Activated CD4-positive, alpha-beta T cell treated with anti-CD3 and anti-CD28 coated beads for 36 hours (primary cell): ENCODE results near the gene EPG5. TPM values are rescaled to one million over a fixed set of nuclear protein-coding genes. Genes with fewer than 3 reads are reported as not detected.

Source experiments
- ATAC-seq: fragments of 200-7000 bp; cut with Tn5 transposase; one replicate; pipeline ENCODE4 v1.10.0; 2021; ENCODE audit warnings: mild to moderate bottlenecking, moderate library complexity
- CTCF ChIA-PET: fragments of 350-600 bp; sonication (Branson Sonifier 250); formaldehyde crosslinking; loops from one replicate; lab custom pipeline; 2021; ENCODE audit warnings: antibody characterized with exemption; lab: Charles Lee
- POLR2A ChIA-PET: fragments of 350-600 bp; sonication (Branson Sonifier 250); formaldehyde crosslinking; loops from one replicate; lab custom pipeline; 2021; ENCODE audit warnings: antibody characterized with exemption, inconsistent platforms; lab: Charles Lee
- DNase-seq: peaks from one replicate; pipeline ENCODE4 v3.0.0-alpha.2; 2020
- H3K27ac Mint-ChIP-seq: one replicate; pipeline ENCODE4 v1.8.0; 2021; ENCODE audit warnings: mixed read lengths
- H3K27me3 Mint-ChIP-seq: one replicate; pipeline ENCODE4 v1.8.0; 2021; ENCODE audit warnings: mixed read lengths
- H3K36me3 Mint-ChIP-seq: one replicate; pipeline ENCODE4 v1.8.0; 2021; ENCODE audit warnings: low read depth, mixed read lengths
- H3K4me1 Mint-ChIP-seq: one replicate; pipeline ENCODE4 v1.8.0; 2021; ENCODE audit warnings: mixed read lengths
- H3K4me3 Mint-ChIP-seq: one replicate; pipeline ENCODE4 v1.8.0; 2021; ENCODE audit warnings: mild to moderate bottlenecking, moderate library complexity, mixed read lengths
- H3K9me3 Mint-ChIP-seq: one replicate; pipeline ENCODE4 v1.8.0; 2021; ENCODE audit warnings: low read depth, mixed read lengths
- intact Hi-C, 2 experiments: fragments of 100-400 bp; cut with DNase I in 1 of 2; cut with micrococcal nuclease in 1 of 2; formaldehyde crosslinking; loops; one replicate each; pipeline versions ENCODE4 v1.14.2 to v1.15.1; 2022 to 2024; cut with DNase I, micrococcal nuclease
- total RNA-seq, 2 experiments: library from RNA; stranded (reverse); gene quantifications; one replicate each; pipeline ENCODE4 v1.2.3, GENCODE V29; 2021

EPG5 gene
- total RNA-seq, 2 experiments from 2014 or later = 13.6 to 14.5 TPM

DNA sequence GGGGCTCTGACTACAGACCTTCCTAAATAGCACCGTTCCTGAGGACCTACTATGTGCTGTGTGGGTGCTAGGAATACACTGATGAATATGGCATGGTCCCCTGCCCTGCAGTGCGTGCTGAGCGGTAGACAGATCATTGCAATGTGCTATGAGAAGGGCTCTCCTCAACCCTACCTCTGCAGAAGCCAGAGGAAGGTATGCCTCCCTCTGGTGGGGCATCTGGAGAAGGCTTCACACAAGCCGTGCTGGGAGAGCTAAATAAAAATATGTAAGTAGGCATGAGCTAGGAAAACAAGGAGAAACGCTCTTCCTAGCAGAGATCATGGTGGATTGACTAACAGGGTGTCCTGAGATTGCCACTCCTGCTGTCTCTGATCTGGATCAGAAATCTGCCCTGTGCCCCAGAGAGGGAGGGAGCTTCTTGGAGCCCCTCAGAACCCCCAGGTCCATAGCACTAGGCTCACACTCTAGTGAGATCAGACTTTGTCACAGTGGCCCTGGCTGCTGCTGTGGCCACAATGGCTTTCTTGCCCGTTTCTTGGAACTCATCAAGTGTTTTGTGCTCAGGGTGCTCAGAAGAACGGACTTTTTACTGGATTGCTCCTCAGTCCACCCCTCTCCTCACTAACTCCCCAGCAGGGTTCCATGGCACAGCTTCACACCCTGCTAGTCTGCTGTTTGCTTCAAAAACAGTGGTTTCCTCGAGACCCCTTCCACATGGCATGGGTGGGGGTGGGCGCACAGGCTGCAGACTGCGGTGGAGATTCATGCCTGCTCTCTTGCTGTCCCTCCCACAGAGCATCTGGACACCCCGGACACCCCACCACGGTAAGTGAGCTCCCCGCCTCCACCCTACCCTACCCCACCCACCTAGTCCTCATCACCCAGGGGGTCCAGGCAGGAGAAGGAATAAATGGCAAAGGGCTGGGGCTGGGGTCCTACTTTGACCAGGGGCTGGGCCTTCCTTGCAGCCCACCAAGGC, 127.4 kb downstream of the EPG5 start:
- no peak overlapping the region for H3K4me3 Mint-ChIP-seq
- ATAC-seq = peak; percentile 73
- CTCF ChIA-PET = interaction anchor here (0.7 to 2.5 kb wide), 12 partner anchors 8 to 176 kb away, joined by 3 to 13 read pairs (median 4); no protein-coding TSS in a partner anchor
- H3K27me3 Mint-ChIP-seq = peaks cover 38% of the 10 kb centered on the region
- no peaks in the 10 kb centered on the region for H3K9me3 Mint-ChIP-seq
- no peak overlapping the region for H3K27ac Mint-ChIP-seq
- POLR2A ChIA-PET = no interaction called here
- DNase-seq = peak; percentile 63
- H3K36me3 Mint-ChIP-seq = no peaks in the 10 kb centered on the region
- H3K4me1 Mint-ChIP-seq = peaks cover 10% of the 10 kb centered on the region
- intact Hi-C loops = loop anchor here (1.0 to 5.0 kb wide), 4 partner anchors 62 to 174 kb away; no protein-coding TSS in a partner anchor

DNA sequence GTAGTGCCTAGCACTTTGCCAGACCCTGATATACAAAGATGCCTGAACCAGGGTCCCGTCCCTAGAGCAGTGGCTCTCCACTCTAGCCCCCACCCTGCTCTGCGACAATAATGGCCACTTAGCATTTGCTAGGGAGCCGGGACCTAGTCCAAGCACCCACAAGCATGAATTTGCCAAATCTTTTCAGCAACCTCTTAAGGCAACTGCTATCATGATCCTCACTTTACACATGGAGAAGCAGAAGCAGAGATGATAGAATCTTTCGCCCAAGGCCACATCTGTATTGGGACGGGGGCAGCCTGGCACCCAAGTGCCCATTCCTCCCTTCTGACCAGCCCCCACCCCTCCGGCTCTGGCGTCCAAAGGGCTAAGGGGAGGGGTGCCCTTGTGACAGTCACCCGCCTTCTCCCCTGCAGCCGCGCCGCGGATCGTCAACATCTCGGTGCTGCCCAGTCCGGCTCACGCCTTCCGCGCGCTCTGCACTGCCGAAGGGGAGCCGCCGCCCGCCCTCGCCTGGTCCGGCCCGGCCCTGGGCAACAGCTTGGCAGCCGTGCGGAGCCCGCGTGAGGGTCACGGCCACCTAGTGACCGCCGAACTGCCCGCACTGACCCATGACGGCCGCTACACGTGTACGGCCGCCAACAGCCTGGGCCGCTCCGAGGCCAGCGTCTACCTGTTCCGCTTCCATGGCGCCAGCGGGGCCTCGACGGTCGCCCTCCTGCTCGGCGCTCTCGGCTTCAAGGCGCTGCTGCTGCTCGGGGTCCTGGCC, 128.6 kb downstream of the EPG5 start:
- ATAC-seq (no peak), DNase-seq (peak; percentile 29)
- Mint-ChIP-seq H3K27me3 (peaks cover 38% of the 10 kb centered on the region), H3K4me1 (peaks cover 10% of the 10 kb centered on the region), H3K27ac (no peak overlapping the region), H3K4me3 (peak overlapping the region; percentile 28), H3K36me3 (no peaks in the 10 kb centered on the region), H3K9me3 (no peaks in the 10 kb centered on the region)
- CTCF ChIA-PET = interaction anchor here (1.4 to 2.5 kb wide), 2 partner anchors 173 to 175 kb away, joined by 7 to 13 read pairs; no protein-coding TSS in a partner anchor
- intact Hi-C loops = loop anchor here (1.0 to 5.0 kb wide), 4 partner anchors 61 to 173 kb away; no protein-coding TSS in a partner anchor
- POLR2A ChIA-PET = no interaction called here

DNA sequence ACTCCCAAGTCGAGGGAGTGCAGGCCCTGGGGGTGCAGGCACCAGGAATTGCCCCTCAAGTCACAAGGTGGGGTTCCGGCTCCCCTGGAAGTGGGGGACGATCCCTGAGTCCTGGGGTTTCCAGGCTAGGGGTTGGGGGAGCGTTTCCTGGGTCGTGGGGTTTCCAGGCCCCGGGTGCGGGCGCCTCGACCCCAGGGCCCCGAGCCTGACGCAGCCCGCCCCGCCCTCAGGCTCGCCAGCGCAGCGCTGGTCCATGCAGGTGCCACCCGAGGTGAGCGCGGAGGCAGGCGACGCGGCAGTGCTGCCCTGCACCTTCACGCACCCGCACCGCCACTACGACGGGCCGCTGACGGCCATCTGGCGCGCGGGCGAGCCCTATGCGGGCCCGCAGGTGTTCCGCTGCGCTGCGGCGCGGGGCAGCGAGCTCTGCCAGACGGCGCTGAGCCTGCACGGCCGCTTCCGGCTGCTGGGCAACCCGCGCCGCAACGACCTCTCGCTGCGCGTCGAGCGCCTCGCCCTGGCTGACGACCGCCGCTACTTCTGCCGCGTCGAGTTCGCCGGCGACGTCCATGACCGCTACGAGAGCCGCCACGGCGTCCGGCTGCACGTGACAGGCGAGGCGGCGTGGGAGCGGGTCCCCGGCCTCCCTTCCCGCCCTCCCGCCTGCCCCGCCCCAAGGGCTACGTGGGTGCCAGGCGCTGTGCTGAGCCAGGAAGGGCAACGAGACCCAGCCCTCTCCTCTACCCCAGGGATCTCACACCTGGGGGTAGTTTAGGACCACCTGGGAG, 129.7 kb downstream of the EPG5 start:
- intact Hi-C loops = loop anchor here in 1 of 2 experiments (2.0 to 5.0 kb wide), 3 partner anchors 60 to 147 kb away; no protein-coding TSS in a partner anchor
- Mint-ChIP-seq H3K9me3 (no peaks in the 10 kb centered on the region), H3K27me3 (peaks cover 38% of the 10 kb centered on the region), H3K27ac (no peak overlapping the region), H3K4me3 (peak overlapping the region; percentile 28), H3K4me1 (peaks cover 10% of the 10 kb centered on the region), H3K36me3 (no peaks in the 10 kb centered on the region)
- ChIA-PET POLR2A (no interaction called here), CTCF (interaction anchor here (0.6 to 1.2 kb wide), 4 partner anchors 63 to 175 kb away, joined by 3 to 7 read pairs (median 3); no protein-coding TSS in a partner anchor)
- peak; percentile 78 for ATAC-seq
- DNase-seq = peak; percentile 77

DNA sequence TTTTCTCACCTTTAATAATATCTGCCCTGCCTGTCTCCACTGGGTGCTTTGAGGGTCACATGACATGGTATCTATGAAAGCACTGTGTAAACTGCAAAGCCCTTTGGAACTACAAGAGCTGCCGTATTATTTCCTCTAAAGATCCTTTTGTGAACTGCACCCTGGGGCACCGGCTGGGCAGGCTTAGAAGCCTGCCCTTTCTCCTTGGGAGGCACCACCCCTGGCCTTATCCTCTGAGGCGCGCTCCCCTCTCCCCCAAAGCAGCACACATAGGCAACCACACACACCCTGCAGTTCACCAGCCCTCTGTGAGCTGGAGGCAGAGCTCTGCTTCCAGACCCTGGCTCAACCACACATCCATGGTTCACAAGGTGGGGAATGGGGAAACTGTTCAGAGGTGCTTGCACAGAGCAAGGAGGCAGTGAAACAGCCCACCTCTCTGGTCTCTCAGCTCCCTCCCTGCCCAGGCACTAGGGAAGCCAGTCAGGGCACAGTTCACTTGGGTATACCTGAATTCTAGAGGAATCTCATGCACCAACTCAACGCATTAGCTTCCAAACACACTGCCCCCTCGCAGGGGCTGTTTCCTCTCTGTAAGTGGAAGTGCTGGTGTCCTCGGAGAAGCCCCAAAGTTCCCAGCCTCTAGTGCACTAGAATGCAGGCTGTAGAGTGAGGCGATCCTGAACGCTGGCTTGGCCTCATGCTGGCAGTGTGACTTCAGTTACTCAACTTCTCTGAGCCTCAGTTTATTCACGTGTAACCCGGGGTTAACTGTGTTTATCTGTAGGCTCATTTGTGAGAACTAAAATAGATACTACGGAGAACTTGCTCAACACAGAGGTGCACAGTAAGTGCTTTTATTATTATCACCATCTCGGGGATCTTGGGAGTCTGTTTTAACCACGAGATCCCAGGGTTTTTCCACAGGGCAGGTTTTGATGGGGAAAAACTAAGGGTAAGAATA, 130.6 kb downstream of the EPG5 start:
- Mint-ChIP-seq H3K36me3 (no peaks in the 10 kb centered on the region), H3K27me3 (peaks cover 40% of the 10 kb centered on the region), H3K27ac (no peak overlapping the region), H3K4me1 (peaks cover 10% of the 10 kb centered on the region), H3K4me3 (no peak overlapping the region), H3K9me3 (no peaks in the 10 kb centered on the region)
- ChIA-PET POLR2A (no interaction called here), CTCF (interaction anchor here (0.7 to 1.2 kb wide), 4 partner anchors 100 to 174 kb away, joined by 3 to 5 read pairs (median 4); no protein-coding TSS in a partner anchor)
- DNase-seq = no peak
- intact Hi-C loops = loop anchor here in 1 of 2 experiments (5.0 kb wide), 1 partner anchor 59 kb away; no protein-coding TSS in a partner anchor
- ATAC-seq = no peak

DNA sequence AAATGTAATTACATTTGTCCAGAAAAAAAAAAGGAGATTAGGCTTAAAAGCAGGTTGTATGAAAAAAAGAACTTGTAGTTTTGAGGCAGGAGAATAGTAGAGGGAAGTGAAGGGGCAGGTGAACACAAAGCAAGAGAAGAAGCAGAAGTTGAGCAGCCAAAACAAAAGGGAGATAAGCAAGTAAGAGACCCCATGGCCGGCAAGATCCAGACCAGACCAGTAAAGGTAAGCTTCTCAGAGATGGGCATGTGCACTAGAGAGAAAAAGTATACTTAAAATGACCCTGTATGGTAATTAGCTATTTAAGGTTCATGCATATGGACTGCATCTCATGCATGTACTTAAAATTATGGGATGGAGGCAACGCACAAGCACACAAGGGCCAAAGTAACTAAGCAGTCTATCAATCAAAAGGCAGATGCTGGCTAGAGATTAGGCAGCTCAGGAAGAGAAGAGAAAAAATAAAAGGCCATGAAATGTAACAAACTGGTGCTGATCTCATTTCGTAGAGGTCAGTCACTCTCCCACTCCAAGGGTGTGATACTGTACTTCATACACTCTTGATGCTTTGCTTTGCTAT, 132.0 kb downstream of the EPG5 start:
- no peaks in the 10 kb centered on the region for H3K36me3 Mint-ChIP-seq
- H3K27me3 Mint-ChIP-seq = peaks cover 34% of the 10 kb centered on the region
- ChIA-PET CTCF (interaction anchor here (0.6 to 1.2 kb wide), 3 partner anchors 48 to 114 kb away, joined by 3 to 7 read pairs (median 4); no protein-coding TSS in a partner anchor), POLR2A (no interaction called here)
- DNase-seq (no peak), ATAC-seq (no peak)
- no peak overlapping the region for H3K4me3 Mint-ChIP-seq
- intact Hi-C loops = loop anchor here in 1 of 2 experiments (5.0 kb wide), 1 partner anchor 58 kb away; no protein-coding TSS in a partner anchor
- peaks cover 10% of the 10 kb centered on the region for H3K4me1 Mint-ChIP-seq
- H3K9me3 Mint-ChIP-seq = no peaks in the 10 kb centered on the region
- H3K27ac Mint-ChIP-seq = no peak overlapping the region

DNA sequence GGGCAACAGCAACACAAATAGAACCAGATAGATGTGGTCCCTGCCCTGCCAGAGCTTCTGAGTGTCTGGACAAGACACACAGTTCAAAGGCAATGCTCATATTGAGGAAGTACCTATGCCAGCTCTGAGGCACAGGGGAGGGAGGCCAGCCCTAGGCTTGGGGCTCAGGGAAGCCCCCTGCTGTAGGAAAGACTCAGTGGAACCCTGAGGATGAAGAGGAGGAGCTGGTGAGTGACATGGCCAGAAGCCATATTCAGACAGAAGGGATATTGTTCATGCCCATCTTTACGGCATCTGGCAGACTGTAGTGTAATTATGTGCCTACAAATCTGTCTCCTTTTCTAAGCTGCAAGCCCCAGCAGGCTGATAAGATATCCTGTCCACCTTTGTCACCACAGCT, 132.8 kb downstream of the EPG5 start:
- H3K36me3 Mint-ChIP-seq = no peaks in the 10 kb centered on the region
- no peak overlapping the region for H3K27ac Mint-ChIP-seq
- H3K27me3 Mint-ChIP-seq = peaks cover 27% of the 10 kb centered on the region
- no peak overlapping the region for H3K4me3 Mint-ChIP-seq
- intact Hi-C loops = no loop called here
- no peak for ATAC-seq
- CTCF ChIA-PET = interaction anchor here (1.1 kb wide), 1 partner anchor 47 kb away, joined by 3 read pairs; no protein-coding TSS in a partner anchor
- DNase-seq = no peak
- H3K9me3 Mint-ChIP-seq = no peaks in the 10 kb centered on the region
- H3K4me1 Mint-ChIP-seq = peaks cover 9% of the 10 kb centered on the region
- POLR2A ChIA-PET = no interaction called here

DNA sequence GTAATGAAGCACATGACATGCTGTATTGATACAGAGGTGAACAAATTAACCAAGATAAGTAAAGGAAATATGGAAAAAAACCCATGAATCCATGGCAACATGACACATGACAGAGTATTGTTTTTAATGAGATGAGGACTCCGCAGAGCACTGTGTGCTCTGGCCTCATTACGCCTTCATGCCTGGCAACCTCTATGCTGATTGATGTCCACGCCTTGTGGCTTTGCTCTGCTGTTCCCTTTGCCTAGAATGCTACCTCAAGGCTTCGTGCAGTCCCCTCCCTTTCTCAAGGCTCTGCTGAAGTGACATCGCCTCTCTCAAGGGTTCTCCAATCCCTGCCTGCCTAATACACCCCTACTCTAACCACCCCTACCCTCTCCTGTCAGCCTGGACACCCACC, 133.3 kb downstream of the EPG5 start:
- Mint-ChIP-seq H3K27ac (no peak overlapping the region), H3K4me1 (peaks cover 6% of the 10 kb centered on the region), H3K27me3 (peaks cover 24% of the 10 kb centered on the region), H3K4me3 (no peak overlapping the region), H3K36me3 (no peaks in the 10 kb centered on the region), H3K9me3 (no peaks in the 10 kb centered on the region)
- DNase-seq (no peak), ATAC-seq (no peak)
- CTCF ChIA-PET = interaction anchor here (1.1 kb wide), 1 partner anchor 47 kb away, joined by 3 read pairs; no protein-coding TSS in a partner anchor
- intact Hi-C loops = no loop called here
- POLR2A ChIA-PET = no interaction called here

DNA sequence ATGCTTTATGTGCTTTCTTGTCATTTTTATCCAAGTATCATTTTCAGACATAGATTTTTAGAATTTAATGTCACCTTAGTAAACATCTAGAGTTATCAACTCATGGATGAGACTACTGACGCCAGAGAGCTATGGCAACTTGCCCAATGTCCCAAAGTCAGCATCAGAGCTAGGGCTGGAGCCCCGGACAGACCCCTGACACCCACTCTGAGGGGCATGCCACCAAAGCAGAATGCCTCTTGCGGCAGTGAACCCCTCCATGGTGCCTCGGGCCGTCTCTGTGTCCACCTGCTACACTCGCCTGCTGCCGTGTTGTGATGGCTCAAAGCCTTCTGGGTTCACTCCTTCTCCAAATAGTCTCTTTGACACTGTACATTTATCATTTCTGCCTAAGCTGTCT, 136.2 kb downstream of the EPG5 start:
- no peak overlapping the region for H3K27ac Mint-ChIP-seq
- no peak overlapping the region for H3K4me3 Mint-ChIP-seq
- CTCF ChIA-PET = interaction anchor here (1.0 to 1.1 kb wide), 2 partner anchors 165 to 176 kb away, joined by 3 to 4 read pairs; no protein-coding TSS in a partner anchor
- no peaks in the 10 kb centered on the region for H3K36me3 Mint-ChIP-seq
- no peaks in the 10 kb centered on the region for H3K9me3 Mint-ChIP-seq
- intact Hi-C loops = no loop called here
- POLR2A ChIA-PET = no interaction called here
- ATAC-seq (no peak), DNase-seq (no peak)
- H3K27me3 Mint-ChIP-seq = peaks cover 9% of the 10 kb centered on the region
- peaks cover 9% of the 10 kb centered on the region for H3K4me1 Mint-ChIP-seq

DNA sequence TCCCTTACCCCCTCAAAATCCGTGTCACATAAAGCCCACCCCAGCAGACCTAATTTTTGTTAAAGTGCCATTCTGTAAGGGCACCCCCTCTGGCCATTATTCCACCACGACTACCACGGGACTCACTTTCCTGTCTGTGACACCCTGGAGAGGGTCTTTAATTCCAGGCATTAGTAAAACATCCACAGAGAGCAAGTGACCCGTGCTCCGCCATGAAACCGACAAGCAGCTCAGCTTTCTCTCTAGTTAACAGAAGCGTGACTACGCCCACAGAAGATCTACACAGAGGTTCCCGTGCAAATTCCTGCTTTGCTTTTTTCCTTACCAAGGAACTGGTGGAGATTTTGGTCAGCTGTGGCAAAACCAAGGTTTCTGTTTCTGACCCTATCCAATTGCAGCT, 137.3 kb downstream of the EPG5 start:
- no peak for DNase-seq
- Mint-ChIP-seq H3K4me3 (no peak overlapping the region), H3K27ac (no peak overlapping the region), H3K4me1 (peaks cover 14% of the 10 kb centered on the region), H3K36me3 (no peaks in the 10 kb centered on the region), H3K9me3 (no peaks in the 10 kb centered on the region), H3K27me3 (peaks cover 2% of the 10 kb centered on the region)
- intact Hi-C loops = no loop called here
- no peak for ATAC-seq
- ChIA-PET CTCF (interaction anchor here (0.7 kb wide), 1 partner anchor 420 kb away, joined by 3 read pairs; no protein-coding TSS in a partner anchor), POLR2A (no interaction called here)
